ENCODE data around the gene KCNT2. TPM values are rescaled to one million over a fixed set of nuclear protein-coding genes. Genes with fewer than 3 reads are reported as not detected.
"Not testable (repeated sequence)": the region's sequence is repeated elsewhere in the genome, so short reads cannot be mapped to it uniquely, and the experiment has no call there.

Gene KCNT2
- total RNA-seq, 4 donors from 2014 or later = 0.35 to 0.88 (median 0.51) TPM; not detected in 1

DNA sequence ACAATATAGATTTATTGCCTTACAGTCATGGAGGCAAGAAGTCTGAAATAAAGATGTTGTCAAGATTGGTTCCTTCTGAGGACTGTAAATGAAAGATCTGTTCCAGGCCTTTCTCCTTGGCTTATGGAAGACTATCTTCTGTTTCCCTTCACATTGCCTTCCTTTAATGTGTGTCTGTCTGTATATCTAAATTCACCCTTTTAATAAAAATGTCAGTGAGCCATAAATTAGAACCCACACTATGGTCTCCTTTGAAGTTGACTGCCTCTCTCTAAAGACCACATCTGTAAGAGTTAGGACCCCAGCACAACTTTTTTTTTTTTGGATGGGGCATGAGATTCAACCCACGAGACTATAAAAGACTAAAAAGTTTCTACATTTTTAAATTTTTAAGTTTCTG, 305.8 kb downstream of the KCNT2 start:
- ATAC-seq (no peak), DNase-seq (no peak)
- Histone ChIP-seq H3K27ac (no peak overlapping the region), H3K4me1 (no peaks in the 10 kb centered on the region), H3K4me3 (no peak overlapping the region), H3K9me3 (no peaks in the 10 kb centered on the region), H3K27me3 (no peaks in the 10 kb centered on the region), H3K36me3 (no peaks in the 10 kb centered on the region)
- intact Hi-C loops (cut with DNase I; ENCODE audit: low total_unique reads) (no loop called here), in situ Hi-C loops (cut with MboI; ENCODE audit: low sequenced_read_pairs in 4 of 4) (no loop called here)
- TF ChIP-seq POLR2A (IDR thresholded peaks at IDR 0.05) (no peak), CTCF (IDR thresholded peaks at IDR 0.05 in 4 of 5, conservative IDR thresholded peaks at IDR 0.05 in 1 of 5) (no peak)

DNA sequence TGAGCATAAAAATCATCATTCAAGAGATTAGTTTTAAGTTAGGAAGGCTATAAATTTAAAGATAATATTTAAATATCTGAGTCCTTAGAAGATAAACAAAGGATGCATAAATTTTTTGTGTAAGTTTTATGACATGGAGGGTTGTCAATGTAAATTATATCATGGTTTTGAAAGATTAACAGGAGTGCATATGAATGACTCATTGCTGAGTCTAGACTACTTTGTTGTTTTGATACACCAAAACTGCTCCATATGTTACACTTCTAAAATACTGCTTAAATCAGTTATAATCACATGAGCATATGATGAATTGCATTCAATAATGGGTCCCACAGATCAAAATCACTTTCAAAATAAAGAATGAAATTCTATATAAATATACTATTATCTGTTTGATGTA, 312.5 kb downstream of the KCNT2 start:
- in situ Hi-C loops (cut with MboI; ENCODE audit: low sequenced_read_pairs in 4 of 4) (no loop called here), intact Hi-C loops (cut with DNase I; ENCODE audit: low total_unique reads) (no loop called here)
- no peaks in the 10 kb centered on the region for H3K9me3 ChIP-seq
- DNase-seq (no peak), ATAC-seq (no peak)
- H3K4me3 ChIP-seq = no peak overlapping the region
- H3K27ac ChIP-seq = no peak overlapping the region
- H3K27me3 ChIP-seq = no peaks in the 10 kb centered on the region
- no peak for TF ChIP-seq CTCF (IDR thresholded peaks at IDR 0.05 in 4 of 5, conservative IDR thresholded peaks at IDR 0.05 in 1 of 5)
- TF ChIP-seq POLR2A (IDR thresholded peaks at IDR 0.05) = no peak
- no peaks in the 10 kb centered on the region for H3K36me3 ChIP-seq
- H3K4me1 ChIP-seq = no peaks in the 10 kb centered on the region

DNA sequence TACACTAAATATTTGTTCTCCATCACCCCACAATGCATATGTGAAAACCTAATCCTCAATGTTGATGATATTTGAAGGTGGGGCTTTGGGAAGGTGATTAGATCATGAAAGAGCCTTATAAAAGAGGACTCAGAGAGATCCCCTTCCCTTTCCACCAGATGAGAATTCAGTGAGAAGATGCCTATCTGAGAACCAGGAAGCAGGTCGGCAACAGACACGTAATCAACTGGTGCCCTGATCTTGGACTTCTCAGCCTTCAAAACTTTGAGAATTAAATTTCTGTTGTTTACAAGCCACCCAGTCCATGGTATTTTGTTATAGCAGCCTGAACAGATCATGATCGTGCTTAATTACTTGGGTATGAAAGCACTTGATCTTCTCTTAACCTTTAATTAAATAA, 329.4 kb downstream of the KCNT2 start:
- H3K27me3 ChIP-seq = no peaks in the 10 kb centered on the region
- intact Hi-C loops (cut with DNase I; ENCODE audit: low total_unique reads) = no loop called here
- TF ChIP-seq POLR2A (IDR thresholded peaks at IDR 0.05) (no peak), CTCF (IDR thresholded peaks at IDR 0.05 in 4 of 5, conservative IDR thresholded peaks at IDR 0.05 in 1 of 5) (no peak)
- no peaks in the 10 kb centered on the region for H3K4me1 ChIP-seq
- no peak overlapping the region for H3K27ac ChIP-seq
- DNase-seq (no peak), ATAC-seq (no peak)
- no peaks in the 10 kb centered on the region for H3K36me3 ChIP-seq
- in situ Hi-C loops (cut with MboI; ENCODE audit: low sequenced_read_pairs in 4 of 4) = no loop called here
- H3K9me3 ChIP-seq = no peaks in the 10 kb centered on the region
- H3K4me3 ChIP-seq = no peak overlapping the region

DNA sequence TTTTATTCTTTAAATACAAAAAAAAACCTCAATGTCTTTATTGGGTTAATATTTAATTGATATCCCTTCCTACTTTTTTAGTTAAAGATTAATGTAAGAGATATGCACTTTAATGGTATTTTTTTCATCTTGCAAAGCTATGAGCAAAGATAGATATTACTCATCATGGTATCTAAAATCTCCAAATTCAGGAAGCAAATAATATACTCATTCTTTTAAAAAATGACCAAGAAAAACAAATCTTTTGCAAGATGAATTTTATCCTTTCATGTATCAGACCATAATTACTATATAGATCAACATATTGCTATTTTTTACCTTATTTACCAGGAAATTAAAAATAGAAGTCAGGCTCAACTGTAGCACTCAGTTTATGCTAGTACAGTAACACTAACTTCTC, 330.4 kb downstream of the KCNT2 start:
- Histone ChIP-seq H3K36me3 (no peaks in the 10 kb centered on the region), H3K4me3 (no peak overlapping the region), H3K27ac (no peak overlapping the region), H3K27me3 (no peaks in the 10 kb centered on the region), H3K9me3 (no peaks in the 10 kb centered on the region), H3K4me1 (no peaks in the 10 kb centered on the region)
- ATAC-seq (no peak), DNase-seq (no peak)
- intact Hi-C loops (cut with DNase I; ENCODE audit: low total_unique reads) (no loop called here), in situ Hi-C loops (cut with MboI; ENCODE audit: low sequenced_read_pairs in 4 of 4) (no loop called here)
- TF ChIP-seq CTCF (IDR thresholded peaks at IDR 0.05 in 4 of 5, conservative IDR thresholded peaks at IDR 0.05 in 1 of 5) (no peak), POLR2A (IDR thresholded peaks at IDR 0.05) (no peak)

DNA sequence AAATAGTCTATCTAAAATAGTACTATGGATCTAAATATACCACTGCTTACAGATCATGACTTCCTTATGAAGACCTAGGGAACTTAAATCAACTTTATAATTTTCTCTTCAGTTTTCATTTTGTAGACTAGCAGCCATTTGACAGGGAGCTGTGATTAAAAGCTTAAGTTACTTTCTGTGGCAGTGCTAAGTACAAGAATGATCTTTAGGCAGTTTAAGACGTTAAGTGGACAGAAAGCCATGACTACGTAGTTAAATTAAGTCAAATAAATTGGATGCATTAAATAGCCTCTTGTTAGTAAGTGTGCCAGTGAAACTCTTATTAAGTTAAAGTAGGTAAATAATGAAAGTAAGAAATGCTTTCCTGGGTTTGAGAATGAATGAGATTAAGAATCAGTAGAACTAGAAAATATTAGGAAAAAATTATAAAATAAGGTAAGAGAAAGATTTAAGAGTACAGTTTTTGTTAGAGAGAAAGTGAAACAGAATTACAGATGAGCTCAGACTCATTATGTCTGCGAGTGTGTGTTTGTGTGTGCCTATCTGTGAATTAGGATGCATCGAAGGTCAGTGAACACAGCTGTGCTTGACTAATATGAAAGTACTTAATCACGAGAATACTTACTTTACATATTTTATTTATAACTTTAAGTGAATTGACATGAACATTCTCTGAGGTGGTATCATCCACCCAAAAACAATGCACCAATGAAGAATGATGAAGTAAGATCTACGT, 336.9 kb downstream of the KCNT2 start:
- no peaks in the 10 kb centered on the region for H3K27me3 ChIP-seq
- in situ Hi-C loops (cut with MboI; ENCODE audit: low sequenced_read_pairs in 4 of 4) (no loop called here), intact Hi-C loops (cut with DNase I; ENCODE audit: low total_unique reads) (no loop called here)
- H3K36me3 ChIP-seq = no peaks in the 10 kb centered on the region
- H3K4me1 ChIP-seq = no peaks in the 10 kb centered on the region
- H3K4me3 ChIP-seq = no peak overlapping the region
- no peaks in the 10 kb centered on the region for H3K9me3 ChIP-seq
- DNase-seq (no peak), ATAC-seq (no peak)
- no peak overlapping the region for H3K27ac ChIP-seq
- TF ChIP-seq CTCF (IDR thresholded peaks at IDR 0.05 in 4 of 5, conservative IDR thresholded peaks at IDR 0.05 in 1 of 5) (no peak), POLR2A (IDR thresholded peaks at IDR 0.05) (no peak)

GRCh38 chr1:196263086-196263485, 345.2 kb downstream of the KCNT2 start:
- DNase-seq; H3K4me1 ChIP-seq; ATAC-seq; intact Hi-C loops (cut with DNase I; ENCODE audit: low total_unique reads); H3K36me3 ChIP-seq; in situ Hi-C loops (cut with MboI; ENCODE audit: low sequenced_read_pairs in 4 of 4); H3K9me3 ChIP-seq; H3K27me3 ChIP-seq; H3K27ac ChIP-seq; H3K4me3 ChIP-seq: not testable (repeated sequence)

All from gastrocnemius medialis (tissue), 4 donors.